Measurements from ENCODE around the gene TAF4B. TPM values are rescaled to one million over a fixed set of nuclear protein-coding genes. Genes with fewer than 3 reads are reported as not detected.

Gene TAF4B
- total and polyA plus RNA-seq, 2 of the 8 experiments (the other 6 are each of a cell fraction or from before 2014, with no cell fraction given) = 9.3 to 19.8 TPM

- H3K27ac ChIP-seq (ENCODE audit: low read depth, low read length) = no peak overlapping the region
- no peaks in the 10 kb centered on the region for H4K20me1 ChIP-seq (replicated peaks in 1 of 2; ENCODE audit: control insufficient read depth in 1 of 2, insufficient read depth in 2 of 2, low read length in 2 of 2)
- H3K36me3 ChIP-seq (ENCODE audit: control insufficient read depth in 2 of 4, insufficient read depth in 4 of 4, low read length in 3 of 4) = no peaks in the 10 kb centered on the region
- no peak overlapping the region; the same call in 1 of the 2 replicates for H2BK5ac ChIP-seq (ENCODE audit: low read depth, low read length)
- no peak overlapping the region for H2AK5ac ChIP-seq (ENCODE audit: low read depth, low read length)
- no peak overlapping the region for H4K5ac ChIP-seq (ENCODE audit: insufficient read length, low read depth, low read length)
- no peaks in the 10 kb centered on the region for H3K23me2 ChIP-seq (ENCODE audit: low read depth, low read length)
- no peak overlapping the region for H3K4me3 ChIP-seq (ENCODE audit: extremely low read depth in 1 of 4, insufficient read depth in 2 of 4, low read depth in 3 of 4, low read length in 4 of 4)
- CTCF ChIA-PET (ENCODE audit: partially characterized antibody) = interaction anchor here (0.6 to 3.7 kb wide), 5 partner anchors 9 to 142 kb away, joined by 3 to 26 read pairs (median 3); no protein-coding TSS in a partner anchor
- H2BK12ac ChIP-seq (ENCODE audit: low read depth, low read length) = no peak overlapping the region
- FAIRE-seq = no peak
- DNase-seq (ENCODE audit: low read depth in 1 of 2, low spot score in 2 of 2) = no peak
- no peak overlapping the region for H3K23ac ChIP-seq (ENCODE audit: insufficient read length)
- H3K14ac ChIP-seq (ENCODE audit: insufficient read length) = no peak overlapping the region
- H2AFZ ChIP-seq (ENCODE audit: low read length) = 0 out of 2 replicates have a peak overlapping the region, but pooled peaks have one; percentile 9
- H3K27me3 ChIP-seq (replicated peaks in 1 of 4; ENCODE audit: control insufficient read depth in 3 of 4, extremely low read depth in 1 of 4, insufficient read depth in 3 of 4, low read length in 3 of 4) = no peaks in the 10 kb centered on the region
- no peak overlapping the region for H4K8ac ChIP-seq (ENCODE audit: extremely low read depth, insufficient read depth, low read length)
- H3K4me1 ChIP-seq (replicated peaks in 1 of 4; ENCODE audit: control insufficient read depth in 3 of 4, insufficient read depth in 4 of 4, low read length in 3 of 4) = peaks cover 0 to 4% (median 2%) of the 10 kb centered on the region in 4 experiments; a peak in 2 of 7 replicates
- H3K79me2 ChIP-seq (ENCODE audit: control insufficient read depth in 1 of 2, insufficient read depth in 2 of 2, low read length in 2 of 2) = no peaks in the 10 kb centered on the region
- no peaks in the 10 kb centered on the region for H3K9me3 ChIP-seq (ENCODE audit: insufficient read depth in 2 of 2, low read depth in 1 of 2, low read length in 1 of 2)
- H4K91ac ChIP-seq (replicated peaks; ENCODE audit: insufficient read length, low read length) = no peak overlapping the region
- no peaks in the 10 kb centered on the region for H3K79me1 ChIP-seq (ENCODE audit: low read depth, low read length)
- no peak overlapping the region for H2BK20ac ChIP-seq (ENCODE audit: low read length)
- no peak overlapping the region for H2BK120ac ChIP-seq (replicated peaks; ENCODE audit: low read depth, low read length)
- no peak overlapping the region for H3K56ac ChIP-seq (replicated peaks; ENCODE audit: insufficient read length, low read depth, low read length)
- no peak overlapping the region for H3K9ac ChIP-seq (replicated peaks in 1 of 4; ENCODE audit: extremely low read depth in 1 of 4, low read depth in 3 of 4, low read length in 3 of 4)
- H3K4ac ChIP-seq (replicated peaks; ENCODE audit: insufficient read length, low read depth, low read length) = no peak overlapping the region
- H2BK15ac ChIP-seq (ENCODE audit: low read length) = no peak overlapping the region
- no peak overlapping the region for H3K4me2 ChIP-seq (ENCODE audit: insufficient read depth in 1 of 2, low read depth in 2 of 2, low read length in 2 of 2)
- POLR2A ChIA-PET (ENCODE audit: partially characterized antibody) = no interaction called here
- WGBS, 2 experiments (ENCODE audit: extremely low coverage in 1 of 2, insufficient coverage in 1 of 2, insufficient read length in 1 of 2, insufficient replicate concordance in 2 of 2, low coverage in 1 of 2, low lambda C conversion rate in 2 of 2, missing lambda C conversion rate in 1 of 2) = 90% methylated on average over 13 of the region's 15 CpGs; no CpG with 5 or more reads in 1 of the 2 experiments
- H3K18ac ChIP-seq (ENCODE audit: extremely low read depth, low read length) = no peak overlapping the region
- no peak for TF ChIP-seq JUND (IDR thresholded peaks at IDR 0.05; ENCODE audit: low read length)
- TF ChIP-seq SIRT6 (IDR thresholded peaks at IDR 0.05; ENCODE audit: low read length) = no peak
- no peak for TF ChIP-seq BCL11A (IDR thresholded peaks at IDR 0.05; ENCODE audit: low read depth in 2 of 2, low read length in 2 of 2)
- no peak for TF ChIP-seq PHF8 (conservative IDR thresholded peaks at IDR 0.05; ENCODE audit: low read depth, low read length)
- no peak for TF ChIP-seq EGR1 (IDR thresholded peaks at IDR 0.05; ENCODE audit: borderline replicate concordance, low read depth, low read length)
- no peak for TF ChIP-seq CTCF (IDR thresholded peaks at IDR 0.05; ENCODE audit: control extremely low read depth in 1 of 3, insufficient read depth in 1 of 3, low read depth in 1 of 3, low read length in 3 of 3)
- no peak for TF ChIP-seq SRF (IDR thresholded peaks at IDR 0.05; ENCODE audit: low read depth, low read length)
- no peak for TF ChIP-seq KDM1A (IDR thresholded peaks at IDR 0.05; ENCODE audit: borderline replicate concordance, low read length)
- no peak for TF ChIP-seq ATF2 (IDR thresholded peaks at IDR 0.05; ENCODE audit: low read length)
Measured at GRCh38 chr18:26406854-26407517, 180.7 kb downstream of the TAF4B start.
